ENCODE results near the gene PITPNC1. TPM values are rescaled to one million over a fixed set of nuclear protein-coding genes. Genes with fewer than 3 reads are reported as not detected.
"Not testable (repeated sequence)": the region's sequence is repeated elsewhere in the genome, so short reads cannot be mapped to it uniquely, and the experiment has no call there.

PITPNC1 gene
- total RNA-seq, 1 donor from 2014 or later = 14.6 TPM

DNA sequence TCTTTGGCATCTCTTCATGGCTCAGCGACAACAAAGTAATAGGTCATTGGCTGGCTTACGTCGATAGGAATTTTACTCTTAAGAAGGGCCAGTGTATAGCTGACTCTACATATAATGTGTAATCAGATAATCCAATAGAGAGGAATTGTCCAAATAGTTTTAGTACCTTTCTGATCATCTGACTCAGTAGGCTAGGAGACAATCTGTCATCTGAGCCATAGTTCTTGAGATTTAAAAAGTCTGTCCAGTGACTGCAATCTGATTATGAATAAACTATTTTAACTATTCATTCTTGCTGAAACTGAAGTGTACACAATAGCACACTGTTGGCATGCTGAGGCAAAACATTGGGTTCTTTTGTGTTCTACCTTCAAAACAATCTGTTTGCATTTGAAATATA lies 319.3 kb downstream of the PITPNC1 start:
- ATAC-seq (ENCODE audit: poor library complexity) = no peak
- intact Hi-C loops (cut with DNase I) = no loop called here
- no peak for DNase-seq

DNA sequence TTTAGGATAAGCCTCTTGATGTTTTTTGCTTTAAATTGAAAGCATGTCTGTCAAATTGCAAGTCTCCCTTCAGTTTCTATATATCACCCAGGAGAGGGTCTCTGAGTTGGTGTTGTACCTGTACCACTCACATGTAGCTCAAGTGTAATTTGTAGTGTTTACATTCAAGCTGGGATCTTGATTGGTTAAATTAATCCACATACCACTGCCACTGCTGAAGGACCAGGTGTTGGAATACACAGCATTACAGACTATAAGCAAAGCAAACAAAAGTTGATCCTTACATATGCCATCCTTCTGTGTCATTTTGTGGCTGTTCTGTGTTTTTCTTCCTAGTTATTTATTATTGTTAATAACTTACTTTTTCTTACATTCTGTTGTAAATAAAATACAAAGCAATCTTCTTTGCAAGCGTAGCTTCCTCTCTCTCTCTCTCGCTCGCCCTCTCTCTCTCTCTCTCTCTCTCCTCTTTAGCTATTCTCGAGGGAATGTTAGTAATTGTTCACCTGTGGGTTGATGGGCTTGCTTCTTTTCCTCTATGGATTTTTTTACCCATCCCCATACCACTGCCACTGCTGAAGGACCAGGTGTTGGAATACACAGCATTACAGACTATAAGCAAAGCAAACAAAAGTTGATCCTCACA lies 319.9 kb downstream of the PITPNC1 start:
- intact Hi-C loops (cut with DNase I) = no loop called here
- DNase-seq = no peak
- no peak for ATAC-seq (ENCODE audit: poor library complexity)

- ATAC-seq (ENCODE audit: poor library complexity) (no peak), DNase-seq (no peak)
- intact Hi-C loops (cut with DNase I) = no loop called here
These were observed 323.1 kb downstream of the PITPNC1 start for GRCh38 chr17:67700037-67700724.

- no peak for DNase-seq
- intact Hi-C loops (cut with DNase I) = no loop called here
These were observed 323.6 kb downstream of the PITPNC1 start for GRCh38 chr17:67700725-67701119.

DNA sequence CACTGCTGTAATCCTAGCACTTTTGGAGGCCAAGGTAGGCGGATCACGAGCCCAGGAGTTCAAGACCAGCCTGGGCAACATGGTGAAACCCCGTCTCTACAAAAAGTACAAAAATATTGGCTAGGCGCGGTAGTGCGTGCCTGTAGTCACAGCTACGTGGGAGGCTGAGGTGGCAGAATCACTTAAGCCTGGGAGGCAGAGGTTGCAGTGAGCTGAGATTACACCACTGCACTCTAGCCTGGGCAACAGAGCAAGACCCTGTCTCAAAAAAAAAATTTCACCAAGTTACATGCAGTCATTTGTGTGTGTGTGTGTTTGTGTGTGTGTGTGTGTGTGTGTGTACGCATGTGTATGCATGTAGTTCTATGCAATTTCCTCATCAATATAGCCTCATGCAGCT lies 325.8 kb downstream of the PITPNC1 start:
- intact Hi-C loops (cut with DNase I); ATAC-seq (ENCODE audit: poor library complexity); DNase-seq: not testable (repeated sequence)

More at GRCh38 chr17:67700725-67701119, 323.6 kb downstream of the PITPNC1 start:
- ATAC-seq (ENCODE audit: poor library complexity) = no peak

DNA sequence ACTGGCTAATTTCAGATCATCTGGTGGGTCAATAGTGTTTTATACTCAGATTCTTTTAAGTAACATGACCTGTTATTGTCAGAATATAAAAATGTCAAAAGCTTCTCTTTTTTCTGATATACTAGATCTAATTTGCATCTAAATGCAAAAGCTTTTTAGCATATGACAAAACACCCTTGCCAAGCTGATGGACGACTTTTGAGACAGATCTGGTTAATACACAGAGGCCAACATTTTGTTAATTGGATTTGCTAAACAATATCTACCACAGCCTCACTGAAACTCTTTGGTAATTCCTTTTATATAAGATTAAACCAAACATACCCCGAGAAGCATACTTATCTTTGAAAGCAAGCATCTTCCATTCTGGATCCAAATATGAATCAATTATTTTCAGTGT lies 330.4 kb downstream of the PITPNC1 start:
- intact Hi-C loops (cut with DNase I) = no loop called here
- DNase-seq (no peak), ATAC-seq (ENCODE audit: poor library complexity) (no peak)

DNA sequence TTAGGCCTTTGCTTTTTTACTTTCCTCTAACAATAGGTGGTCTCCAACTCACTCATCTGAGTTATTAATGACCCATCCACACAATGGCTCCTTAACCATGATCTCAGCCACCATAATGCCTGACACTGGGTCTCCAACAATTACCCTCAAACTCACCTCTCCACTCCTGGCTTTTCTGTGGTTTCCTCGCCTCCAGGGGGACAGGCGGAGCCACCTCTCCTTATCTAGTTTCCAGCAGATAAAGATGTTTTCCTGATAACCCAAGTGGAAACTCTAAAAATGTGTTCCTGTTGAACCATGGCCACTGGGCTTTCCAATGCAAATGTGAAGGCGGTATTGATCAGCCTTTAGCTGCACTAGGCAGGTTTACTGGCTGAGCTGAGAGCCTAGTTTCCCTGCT lies 331.3 kb downstream of the PITPNC1 start:
- DNase-seq (no peak), ATAC-seq (ENCODE audit: poor library complexity) (no peak)
- intact Hi-C loops (cut with DNase I) = no loop called here

DNA sequence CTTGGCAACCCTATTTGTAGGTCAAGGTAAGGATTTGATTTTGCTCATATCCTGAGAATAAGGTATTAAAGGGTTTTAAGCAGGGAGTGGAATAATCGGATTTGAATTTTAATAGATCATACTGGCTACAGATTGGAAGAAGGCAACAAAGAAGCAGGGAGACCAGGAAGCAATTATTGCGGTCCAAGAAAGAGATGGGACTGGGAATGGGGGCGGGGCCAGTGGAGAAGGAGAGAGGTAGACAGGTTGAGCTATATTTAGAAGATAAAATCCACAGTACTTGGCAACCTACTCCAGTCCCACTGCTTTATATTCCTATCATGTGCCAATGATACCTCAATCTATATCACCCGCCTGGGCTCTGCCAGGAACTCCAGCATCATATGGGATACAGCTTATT lies 334.8 kb downstream of the PITPNC1 start:
- no peak for ATAC-seq (ENCODE audit: poor library complexity)
- DNase-seq = no peak
- intact Hi-C loops (cut with DNase I) = loop anchor here (10.0 kb wide), 1 partner anchor 113 kb away; the partner anchor contains the start of gene BPTF

GRCh38 chr17:67712375-67712774 lies 335.3 kb downstream of the PITPNC1 start:
- DNase-seq (no peak), ATAC-seq (ENCODE audit: poor library complexity) (no peak)
- intact Hi-C loops (cut with DNase I) = loop anchor here (10.0 kb wide), 1 partner anchor 112 kb away; the partner anchor contains the start of gene BPTF

GRCh38 chr17:67713169-67713568 lies 336.1 kb downstream of the PITPNC1 start:
- ATAC-seq (ENCODE audit: poor library complexity) = no peak
- intact Hi-C loops (cut with DNase I) = loop anchor here (10.0 kb wide), 1 partner anchor 112 kb away; the partner anchor contains the start of gene BPTF
- DNase-seq = no peak

DNA sequence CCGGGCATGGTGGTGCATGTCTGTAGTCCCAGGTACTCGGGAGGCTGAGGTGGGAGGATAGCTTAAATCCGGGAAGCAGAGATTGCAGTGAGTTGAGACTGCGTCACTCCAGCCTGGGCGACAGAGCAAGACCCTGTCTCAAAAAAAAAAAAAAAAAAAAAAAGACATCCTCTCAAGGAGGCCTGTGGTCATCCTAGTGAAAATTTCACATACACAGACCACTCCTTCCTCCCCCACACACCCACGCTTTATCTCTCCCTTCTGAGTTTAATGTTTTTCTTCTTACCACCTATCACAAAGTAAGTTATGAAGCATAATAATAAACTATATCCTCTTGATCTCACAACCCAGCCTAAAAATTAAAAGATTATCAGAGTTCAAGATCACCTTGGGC lies 339.3 kb downstream of the PITPNC1 start:
- intact Hi-C loops (cut with DNase I) = loop anchor here (10.0 kb wide), 1 partner anchor 108 kb away; the partner anchor contains the start of gene BPTF
- ATAC-seq (ENCODE audit: poor library complexity) = no peak
- DNase-seq = no peak

DNA sequence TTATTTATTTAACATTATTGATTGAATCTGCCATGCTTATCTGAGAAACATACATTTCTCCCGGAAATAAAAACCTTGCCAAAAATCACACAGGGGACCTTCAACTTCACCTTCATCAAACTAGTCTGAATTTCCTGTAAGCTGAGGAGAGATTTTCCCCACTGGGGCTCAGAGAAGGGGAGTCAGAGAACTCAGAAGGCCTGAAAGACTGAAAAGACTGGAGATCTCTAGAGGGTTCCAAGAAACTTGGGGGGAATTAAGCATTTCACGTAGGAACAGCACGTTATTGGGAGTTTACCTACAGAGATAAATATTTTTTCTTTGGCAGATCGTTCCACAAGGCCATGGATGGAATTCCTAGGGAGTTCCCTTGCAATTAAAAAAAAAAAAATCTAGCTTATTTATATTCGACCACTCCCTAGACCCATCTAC lies 340.1 kb downstream of the PITPNC1 start:
- ATAC-seq (ENCODE audit: poor library complexity) (peak; percentile 2), DNase-seq (no peak)
- intact Hi-C loops (cut with DNase I) = loop anchor here (10.0 kb wide), 1 partner anchor 108 kb away; the partner anchor contains the start of gene BPTF

- peak; percentile 99 for ATAC-seq (ENCODE audit: poor library complexity)
- intact Hi-C loops (cut with DNase I) = loop anchor here (10.0 kb wide), 1 partner anchor 107 kb away; the partner anchor contains the start of gene BPTF
- DNase-seq = peak; percentile 100
These were observed 340.7 kb downstream of the PITPNC1 start, which contains the start of gene NOL11 for GRCh38 chr17:67717624-67718324. Gene NOL11, plus strand, starts transcription at chr17:67717936. Its CDS starts 12 bp downstream, at chr17:67717948.

DNA sequence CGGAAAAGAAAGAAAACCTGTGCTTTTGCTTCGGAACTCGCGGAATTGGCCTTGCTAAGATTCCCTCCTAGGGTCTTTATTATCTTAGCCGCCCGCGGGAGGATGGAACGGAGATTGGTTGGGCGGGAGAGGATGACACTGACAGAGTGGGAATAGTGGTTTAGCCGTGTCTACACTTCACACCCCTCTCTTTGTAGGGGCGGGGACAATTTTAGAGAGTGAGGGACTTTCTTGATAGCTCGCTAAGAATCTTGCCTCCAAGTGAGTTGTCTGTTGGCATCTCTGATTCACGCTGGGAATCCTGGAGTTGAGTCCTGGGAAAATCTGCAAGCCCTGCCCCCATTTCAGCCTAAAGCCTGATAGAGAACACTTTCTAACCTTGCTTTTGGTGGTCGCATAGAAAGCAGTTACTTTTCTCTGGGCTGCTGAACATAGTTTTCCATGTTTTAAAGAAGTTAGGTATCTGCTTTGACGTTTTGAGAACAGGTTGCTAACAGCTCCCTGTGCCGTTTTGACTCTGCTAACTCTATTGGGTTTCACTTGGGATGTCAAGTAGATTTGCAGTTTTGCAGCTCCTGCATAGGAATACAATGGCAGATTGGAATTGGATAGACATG lies 341.4 kb downstream of the PITPNC1 start:
- ATAC-seq (ENCODE audit: poor library complexity) = peak; percentile 5
- intact Hi-C loops (cut with DNase I) = loop anchor here (10.0 kb wide), 1 partner anchor 106 kb away; the partner anchor contains the start of gene BPTF
- DNase-seq = no peak

DNA sequence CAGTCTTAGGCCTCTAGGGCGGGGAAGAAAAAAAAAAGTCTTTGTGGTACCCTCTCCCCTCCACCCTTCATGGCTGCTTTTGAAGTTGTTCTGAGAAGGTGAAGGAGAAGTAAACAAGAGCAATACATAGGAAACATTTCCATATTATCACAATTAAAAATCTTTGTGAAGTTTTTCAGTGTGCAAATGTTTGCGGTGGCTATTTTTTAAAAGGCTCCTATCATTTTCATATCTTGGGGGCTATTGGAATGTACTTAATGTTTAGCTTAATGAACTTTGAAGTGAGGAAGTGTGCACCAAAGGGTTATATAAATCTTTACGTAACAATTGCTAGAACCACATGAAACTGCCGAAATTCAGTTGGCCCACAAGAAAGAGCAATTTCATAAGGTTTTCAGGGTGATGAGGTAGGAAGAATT lies 348.3 kb downstream of the PITPNC1 start:
- intact Hi-C loops (cut with DNase I) = no loop called here
- ATAC-seq (ENCODE audit: poor library complexity) = no peak
- no peak for DNase-seq

DNA sequence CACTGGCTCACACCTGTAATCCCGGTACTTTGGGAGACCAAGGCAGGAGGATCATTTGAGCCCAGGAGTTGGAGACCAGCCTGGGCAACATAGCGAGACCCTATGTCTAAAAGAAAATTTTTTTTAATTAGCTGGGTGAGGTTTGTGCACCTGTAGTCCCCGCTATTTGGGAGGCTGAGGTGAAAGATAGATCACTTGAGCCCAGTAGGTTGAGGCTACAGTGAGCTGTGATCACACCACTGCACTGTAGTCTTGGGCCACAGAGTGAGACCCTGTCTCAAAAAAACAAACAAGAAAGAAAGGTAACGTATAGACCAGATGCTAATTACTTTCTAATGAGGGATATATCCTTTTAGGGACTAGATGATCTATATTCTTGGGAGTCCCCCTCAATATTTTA lies 348.7 kb downstream of the PITPNC1 start:
- ATAC-seq (ENCODE audit: poor library complexity) (no peak), DNase-seq (no peak)
- intact Hi-C loops (cut with DNase I) = no loop called here

GRCh38 chr17:67727152-67728039 lies 350.3 kb downstream of the PITPNC1 start:
- intact Hi-C loops (cut with DNase I); ATAC-seq (ENCODE audit: poor library complexity); DNase-seq: not testable (repeated sequence)

DNA sequence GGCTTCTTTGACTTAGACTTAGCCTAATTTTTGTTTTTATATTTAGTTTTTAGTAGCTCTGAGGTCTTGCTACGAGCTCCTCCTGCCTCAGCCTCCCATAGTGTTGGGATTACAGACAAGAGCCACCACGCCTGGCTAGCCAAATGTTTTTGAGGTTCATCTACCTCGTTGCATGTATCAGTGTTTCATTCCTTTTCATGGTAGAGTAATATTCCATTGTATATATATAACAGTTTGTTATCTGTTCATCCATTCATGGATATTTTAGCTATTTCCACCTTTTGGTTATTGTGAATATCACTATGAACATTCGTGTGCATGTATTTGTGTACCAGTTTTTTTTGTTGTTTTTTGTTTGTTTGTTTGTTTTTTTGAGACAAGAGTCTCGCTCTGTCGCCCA lies 352.8 kb downstream of the PITPNC1 start:
- ATAC-seq (ENCODE audit: poor library complexity) (no peak), DNase-seq (no peak)
- intact Hi-C loops (cut with DNase I) = no loop called here
